GM11168 (cell line): ENCODE measurements around the gene SERPIND1.
"Not testable (repeated sequence)": the region's sequence is repeated elsewhere in the genome, so short reads cannot be mapped to it uniquely, and the experiment has no call there.

Experiments
- in situ Hi-C: fragments of 300-500 bp; cut with MboI; formaldehyde crosslinking; loops from one replicate; pipeline ENCODE4 v1.12.0; 2022; ENCODE audit warnings: low sequenced_read_pairs; ENCODE audit not compliant: unreplicated experiment

The SERPIND1 gene, protein sequence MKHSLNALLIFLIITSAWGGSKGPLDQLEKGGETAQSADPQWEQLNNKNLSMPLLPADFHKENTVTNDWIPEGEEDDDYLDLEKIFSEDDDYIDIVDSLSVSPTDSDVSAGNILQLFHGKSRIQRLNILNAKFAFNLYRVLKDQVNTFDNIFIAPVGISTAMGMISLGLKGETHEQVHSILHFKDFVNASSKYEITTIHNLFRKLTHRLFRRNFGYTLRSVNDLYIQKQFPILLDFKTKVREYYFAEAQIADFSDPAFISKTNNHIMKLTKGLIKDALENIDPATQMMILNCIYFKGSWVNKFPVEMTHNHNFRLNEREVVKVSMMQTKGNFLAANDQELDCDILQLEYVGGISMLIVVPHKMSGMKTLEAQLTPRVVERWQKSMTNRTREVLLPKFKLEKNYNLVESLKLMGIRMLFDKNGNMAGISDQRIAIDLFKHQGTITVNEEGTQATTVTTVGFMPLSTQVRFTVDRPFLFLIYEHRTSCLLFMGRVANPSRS

GRCh38 chr22:20773793-20774212 is at the start of gene SERPIND1:
SERPIND1 (plus strand) TSS chr22:20774113; CDS start chr22:20779313, 5,200 bp downstream.
- in situ Hi-C loops: no loop called here

DNA sequence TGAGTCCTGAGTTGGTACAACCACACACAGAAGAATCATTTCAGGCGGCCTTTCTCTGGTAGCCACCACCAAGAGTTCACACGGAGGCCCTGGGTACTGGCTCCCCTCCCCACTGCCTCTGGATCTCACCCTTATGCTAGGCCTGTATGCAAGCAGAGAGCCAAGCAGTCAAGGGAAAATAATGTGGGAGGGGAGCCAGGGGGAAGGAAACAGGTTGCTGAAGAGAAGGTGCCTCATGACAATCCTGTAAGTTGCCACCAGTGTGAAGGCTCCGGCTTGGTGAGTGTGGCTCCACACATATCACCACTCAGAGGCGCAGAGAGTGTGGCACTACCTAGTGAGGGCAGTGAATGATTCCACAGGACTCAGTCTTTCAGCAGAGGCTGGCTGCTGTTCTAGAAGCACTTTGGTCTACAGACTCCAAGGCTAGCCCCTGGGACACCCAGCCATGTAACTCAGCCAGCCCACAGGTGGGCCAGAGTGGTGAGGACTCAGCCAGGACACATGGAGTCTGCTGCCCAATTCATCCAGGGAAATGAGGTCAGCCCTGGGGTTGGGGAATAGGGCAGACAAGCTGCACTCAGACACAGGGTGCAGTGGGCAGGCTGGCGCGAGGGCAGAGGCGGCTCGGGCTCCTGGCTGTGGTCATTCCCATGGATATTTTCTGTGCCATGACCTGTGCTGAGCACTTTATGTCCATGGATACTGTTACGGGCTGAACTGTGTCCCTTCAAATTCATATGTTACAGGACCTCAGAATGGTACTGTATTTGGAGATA is 49.0 kb upstream of the SERPIND1 start:
- in situ Hi-C loops: no loop called here

DNA sequence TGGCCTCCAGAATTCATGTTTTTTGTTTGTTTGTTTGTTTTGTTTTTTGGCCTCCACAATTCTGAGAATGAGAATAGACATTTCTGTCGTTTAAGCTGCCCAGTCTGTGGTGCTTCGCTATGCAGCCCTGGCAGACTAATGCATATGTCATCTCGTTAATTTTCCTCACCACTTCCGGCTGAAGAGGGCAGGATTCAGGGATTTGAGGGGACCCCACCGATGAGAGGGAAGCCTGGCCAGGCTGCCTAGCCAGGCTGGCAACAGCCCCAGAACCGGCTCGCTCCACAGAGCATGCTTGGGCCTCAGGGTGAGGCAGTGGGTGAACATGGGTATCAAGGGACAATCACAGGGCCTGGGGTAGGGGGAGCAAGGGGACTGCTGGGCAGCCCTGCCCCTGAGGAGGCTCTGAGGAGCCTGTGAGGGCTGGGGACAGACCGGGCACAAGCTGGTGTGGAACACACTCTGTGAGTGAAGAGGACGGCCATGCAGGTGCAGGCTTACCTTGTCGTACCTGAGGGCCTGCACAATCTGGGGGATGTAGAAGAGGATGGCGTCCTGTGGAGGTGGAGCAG is 47.8 kb upstream of the SERPIND1 start:
- in situ Hi-C loops: no loop called here

DNA sequence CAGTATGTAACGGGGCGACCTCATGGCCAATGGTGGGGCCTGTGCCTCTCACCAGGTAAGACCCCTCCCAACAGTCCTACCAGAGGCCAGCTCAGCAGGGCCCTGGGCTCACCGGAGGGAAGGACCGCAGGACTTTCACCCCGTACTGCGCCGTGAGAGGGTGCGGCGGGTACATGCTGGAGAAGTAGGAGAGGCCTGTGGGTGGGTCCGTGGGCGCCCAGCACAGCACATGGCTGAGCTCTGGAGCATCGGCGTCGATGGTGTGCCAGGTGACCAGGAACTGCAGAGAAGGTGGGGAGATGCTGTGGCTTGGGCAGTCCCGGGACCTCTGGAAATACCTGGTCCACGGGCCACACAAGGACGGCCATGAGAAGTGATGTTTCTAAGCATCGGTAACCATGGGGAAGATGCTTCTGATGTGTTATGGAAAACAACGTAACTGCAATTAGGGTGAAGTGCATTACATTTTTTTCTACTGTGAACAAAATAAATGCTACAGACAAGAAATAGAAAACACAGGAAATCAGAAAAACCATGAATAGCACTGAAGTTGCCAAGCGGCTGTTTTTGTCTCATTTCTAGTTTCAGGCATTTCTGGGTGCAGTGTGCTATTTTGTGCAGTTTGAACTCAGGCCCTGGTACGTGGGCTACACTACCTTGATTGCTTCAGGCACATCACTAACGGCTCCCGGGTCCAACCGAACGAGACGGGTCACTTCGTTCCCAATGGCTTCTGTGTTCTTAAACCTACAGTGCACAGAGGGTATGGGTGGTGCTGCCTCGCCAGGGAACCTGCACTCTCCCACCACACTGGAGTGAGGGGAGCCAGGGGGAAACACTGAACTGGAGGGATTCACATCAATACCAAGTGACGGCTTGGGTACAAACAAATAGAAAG is 46.5 kb upstream of the SERPIND1 start:
- in situ Hi-C loops: no loop called here

GRCh38 chr22:20728523-20729190 is 45.3 kb upstream of the SERPIND1 start:
- in situ Hi-C loops: no loop called here

DNA sequence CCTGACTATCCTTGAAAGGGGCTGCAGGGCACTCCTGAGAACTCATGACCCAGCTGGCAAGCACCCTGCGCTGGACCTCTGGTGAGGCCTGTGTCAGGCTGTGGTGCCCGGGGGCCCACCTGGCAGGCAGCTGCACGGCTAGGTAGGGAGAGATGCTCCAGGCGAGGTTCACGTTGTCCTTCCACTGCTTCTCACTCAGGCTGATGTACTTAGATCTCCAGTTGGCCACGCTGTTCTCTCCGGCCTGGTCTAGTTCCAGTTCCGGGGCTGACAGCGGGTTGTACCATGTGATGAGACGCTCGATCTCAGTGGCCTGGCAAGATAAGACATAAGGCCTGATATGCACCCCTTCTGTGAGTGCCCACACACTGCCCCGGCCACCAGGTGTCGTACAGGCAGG is 44.7 kb upstream of the SERPIND1 start:
- in situ Hi-C loops: no loop called here

DNA sequence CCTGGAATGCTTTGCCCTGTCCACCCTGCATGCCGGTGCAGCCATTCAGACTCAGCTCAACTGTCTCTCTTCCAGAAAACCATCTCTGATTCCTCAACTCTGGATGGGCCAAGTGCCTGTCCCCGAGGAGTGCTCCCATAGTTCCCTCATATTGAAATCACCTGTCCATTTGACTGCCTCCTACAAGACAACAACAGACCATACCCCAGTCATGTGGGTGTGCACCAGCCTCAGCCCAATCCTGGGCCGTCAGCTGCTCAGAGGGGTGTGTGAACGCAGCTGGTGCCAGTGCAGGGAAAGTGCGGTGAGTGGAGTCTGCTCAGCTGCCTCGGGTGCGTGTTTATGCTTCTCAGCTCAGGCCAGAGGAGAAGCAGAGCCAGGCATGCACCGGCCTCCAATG is 41.5 kb upstream of the SERPIND1 start:
- in situ Hi-C loops: not testable (repeated sequence)

GRCh38 chr22:20735356-20736162 is 38.4 kb upstream of the SERPIND1 start:
- in situ Hi-C loops: not testable (repeated sequence)

GRCh38 chr22:20736891-20737290 is 37.0 kb upstream of the SERPIND1 start:
- in situ Hi-C loops: not testable (repeated sequence)

DNA sequence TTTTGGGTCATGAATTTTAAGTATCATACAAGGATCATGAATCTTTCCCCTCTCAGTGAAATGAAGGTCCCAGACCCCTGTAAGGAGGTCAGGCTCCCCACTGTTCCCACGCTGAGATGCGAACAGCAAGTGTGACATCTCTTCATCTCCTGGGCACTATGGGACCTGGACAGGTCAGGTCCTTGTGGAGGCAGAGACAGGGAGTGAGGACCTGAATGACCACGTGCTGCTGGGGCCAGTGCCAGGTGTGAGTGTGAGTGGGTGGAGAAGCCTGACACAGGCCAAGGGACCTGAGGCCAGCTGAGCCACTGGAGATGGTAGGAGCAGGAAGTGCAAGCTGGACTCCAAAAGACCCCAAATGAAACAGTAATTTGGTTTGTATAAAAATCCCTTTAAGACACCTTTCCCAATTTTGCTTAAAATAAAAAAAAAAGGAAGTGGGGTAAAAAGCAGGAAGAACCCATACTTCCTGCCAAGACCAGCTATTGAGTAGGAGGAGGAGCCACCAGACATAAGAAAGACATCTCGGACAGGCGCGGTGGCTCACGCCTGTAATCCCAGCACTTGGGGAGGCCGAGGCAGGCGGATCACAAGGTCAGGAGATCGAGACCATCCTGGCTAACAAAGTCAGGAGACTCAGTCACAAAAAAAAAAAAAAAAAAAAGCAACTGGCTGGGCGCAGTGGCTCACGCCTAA is 35.4 kb upstream of the SERPIND1 start:
- in situ Hi-C loops: no loop called here

DNA sequence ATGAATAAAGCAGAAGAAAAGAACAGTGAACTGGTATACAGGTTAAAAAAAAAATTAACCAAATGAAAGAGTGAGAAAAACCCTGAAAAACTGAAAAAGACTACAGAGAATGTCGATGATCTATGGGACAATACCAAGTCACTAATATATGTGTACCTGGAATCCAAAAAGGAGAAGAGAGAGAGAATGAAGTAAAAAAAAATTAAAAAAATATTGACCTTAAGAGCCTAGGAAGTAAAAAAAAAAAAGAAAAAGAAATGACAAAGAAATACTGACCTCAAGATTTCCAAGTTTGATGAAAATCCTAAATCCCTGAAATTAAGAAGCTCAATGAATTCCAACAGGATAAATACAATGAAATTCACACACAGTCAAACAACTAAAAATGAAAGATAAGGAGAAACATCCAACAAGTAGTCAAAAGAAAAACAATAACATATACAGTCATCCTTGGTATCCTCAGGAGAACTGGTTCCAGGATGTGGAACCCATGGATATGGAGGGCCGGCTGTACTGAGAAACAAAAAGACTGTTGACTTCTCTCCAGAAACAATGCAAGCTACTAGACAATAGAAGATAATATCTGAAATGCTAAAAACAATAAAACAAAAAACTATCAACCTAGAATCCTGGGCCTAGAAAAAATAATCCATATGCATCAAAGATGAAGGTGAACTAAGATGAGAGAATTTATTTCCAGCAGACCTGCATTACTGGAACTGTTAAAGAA is 33.5 kb upstream of the SERPIND1 start:
- in situ Hi-C loops: no loop called here

- in situ Hi-C loops: no loop called here
These were observed 32.8 kb upstream of the SERPIND1 start for GRCh38 chr22:20741008-20741633.

DNA sequence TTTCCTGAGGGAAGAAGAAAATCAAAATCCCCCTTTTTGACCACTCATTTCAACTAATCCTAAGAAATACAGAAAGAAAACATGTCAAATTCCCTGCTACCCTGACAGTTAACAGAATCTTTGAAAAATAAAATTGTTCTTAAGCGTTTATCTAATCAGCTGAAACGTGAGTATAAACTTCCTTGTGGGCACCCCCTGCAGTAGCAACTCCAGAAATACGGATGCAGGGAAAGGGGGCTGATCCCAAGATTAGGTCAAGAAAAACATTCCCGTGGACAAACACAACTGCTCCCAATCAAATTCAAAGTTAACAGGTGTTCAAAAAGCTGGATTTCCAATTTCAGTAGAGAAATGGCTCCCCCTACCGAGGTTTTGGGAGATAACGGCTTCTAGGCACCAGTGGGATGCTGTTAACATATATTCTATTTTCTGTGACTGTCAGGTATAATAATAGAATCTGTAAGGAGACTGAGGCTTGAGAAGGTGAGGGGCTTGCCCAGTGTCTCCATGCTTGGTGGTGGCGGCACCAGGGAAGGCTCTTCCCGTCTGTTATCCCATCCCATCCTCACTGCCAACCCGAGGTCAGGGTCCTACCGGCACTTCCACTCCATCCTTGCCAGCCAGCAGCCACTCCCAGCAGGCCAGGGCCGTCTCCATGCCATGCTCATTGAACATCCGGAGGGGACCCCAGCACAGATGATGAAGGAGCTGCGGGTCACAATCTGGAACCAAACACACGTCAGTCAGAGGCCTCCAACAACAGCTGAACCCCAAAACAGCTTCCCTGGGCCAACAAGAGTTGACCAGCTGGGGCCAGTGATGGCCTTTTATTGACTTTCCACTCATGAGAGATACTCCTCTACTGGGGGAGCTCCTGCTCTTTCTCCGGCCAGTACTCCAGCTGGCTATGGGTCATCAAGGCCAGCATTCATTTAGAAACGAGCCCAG is 32.0 kb upstream of the SERPIND1 start:
- in situ Hi-C loops: no loop called here

DNA sequence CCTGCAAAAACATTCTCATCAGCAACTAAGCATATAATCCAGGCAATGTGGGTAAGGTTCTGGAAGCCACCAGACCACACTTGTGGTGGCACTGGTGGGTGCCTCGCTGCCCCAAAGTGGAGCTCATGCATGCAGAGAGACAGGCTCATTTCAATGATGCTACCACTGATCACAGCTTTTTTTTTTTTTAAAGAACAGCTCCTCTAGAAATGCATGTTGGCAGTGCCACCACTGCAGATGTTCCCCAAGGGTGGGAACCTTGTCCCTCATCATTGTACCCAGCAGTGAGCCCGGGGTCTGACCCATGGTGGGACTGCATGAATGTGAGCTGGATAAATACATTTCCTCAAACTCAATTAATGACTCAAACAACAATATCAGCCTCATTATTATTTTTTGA is 31.1 kb upstream of the SERPIND1 start:
- in situ Hi-C loops: no loop called here

DNA sequence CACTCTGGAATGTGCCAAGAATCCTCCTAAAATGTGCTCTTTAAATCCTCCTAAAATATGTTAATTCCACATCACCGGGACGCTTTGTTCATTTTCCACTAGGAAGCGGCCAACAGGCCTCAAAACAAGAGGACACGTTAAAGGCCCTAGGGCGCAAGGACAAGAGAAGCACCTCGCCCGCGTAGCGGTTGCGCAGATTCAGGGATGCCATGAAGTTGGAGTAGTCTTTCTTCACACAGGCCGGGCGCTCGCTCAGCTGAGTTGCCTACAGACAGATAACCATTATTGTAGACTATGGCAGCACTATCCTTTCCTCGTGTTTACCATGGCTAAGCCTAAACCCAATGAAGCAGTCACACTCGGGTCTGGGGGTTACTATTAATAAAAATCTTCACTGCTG is 29.5 kb upstream of the SERPIND1 start:
- in situ Hi-C loops: no loop called here

GRCh38 chr22:20745119-20745518 is 28.8 kb upstream of the SERPIND1 start:
- in situ Hi-C loops: no loop called here
